Superior temporal gyrus (tissue), 1 donor: Measurements from ENCODE around the gene POLR2M.

Source experiments
- DNase-seq: peaks from one replicate; pipeline ENCODE4 v3.0.0-alpha.2; 2016; ENCODE audit errors: extremely low spot score

Gene POLR2M

GRCh38 chr15:57691082-57691481 lies 15.4 kb upstream of the POLR2M start:
- DNase-seq = no peak

- DNase-seq = no peak
Observed at GRCh38 chr15:57692709-57693108, 13.8 kb upstream of the POLR2M start.

DNA sequence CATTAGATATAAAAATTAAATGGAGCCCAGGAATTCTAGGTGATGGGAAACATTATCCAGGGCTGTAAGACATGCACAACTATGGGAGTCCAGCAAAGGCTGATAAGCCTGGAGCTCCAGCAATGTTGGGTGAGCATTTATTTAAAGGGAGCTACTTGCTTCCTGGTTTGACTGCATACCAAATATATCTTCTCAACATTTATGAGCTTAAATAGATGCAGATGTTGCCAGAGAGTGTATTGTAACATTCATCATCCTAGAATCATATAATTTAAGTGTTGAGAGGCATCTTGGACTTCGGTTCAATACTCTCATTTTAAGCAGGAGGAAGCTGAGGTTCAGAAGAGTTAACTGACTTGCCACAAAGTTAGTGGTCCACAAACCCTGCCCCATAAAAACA lies 12.2 kb upstream of the POLR2M start:
- no peak for DNase-seq

DNA sequence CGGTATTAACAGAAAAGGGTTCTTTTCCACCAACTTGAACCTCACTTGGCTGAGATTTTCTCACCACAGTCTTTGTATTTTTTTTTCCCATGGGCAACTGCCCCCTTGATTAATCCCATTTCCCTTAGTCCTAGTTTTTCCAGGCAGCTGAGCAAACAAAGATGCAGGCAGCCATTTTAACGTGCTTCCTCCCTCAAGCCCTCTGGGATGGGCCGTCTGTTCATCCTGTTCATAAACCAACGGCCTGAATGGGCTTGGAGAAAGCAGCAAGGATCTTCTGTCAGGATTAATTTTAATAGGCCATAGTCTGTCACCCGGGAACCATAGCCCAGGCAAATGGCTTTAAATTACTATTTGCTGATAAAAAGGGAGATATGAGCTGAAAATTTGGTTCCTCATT lies 10.4 kb upstream of the POLR2M start:
- no peak for DNase-seq

DNA sequence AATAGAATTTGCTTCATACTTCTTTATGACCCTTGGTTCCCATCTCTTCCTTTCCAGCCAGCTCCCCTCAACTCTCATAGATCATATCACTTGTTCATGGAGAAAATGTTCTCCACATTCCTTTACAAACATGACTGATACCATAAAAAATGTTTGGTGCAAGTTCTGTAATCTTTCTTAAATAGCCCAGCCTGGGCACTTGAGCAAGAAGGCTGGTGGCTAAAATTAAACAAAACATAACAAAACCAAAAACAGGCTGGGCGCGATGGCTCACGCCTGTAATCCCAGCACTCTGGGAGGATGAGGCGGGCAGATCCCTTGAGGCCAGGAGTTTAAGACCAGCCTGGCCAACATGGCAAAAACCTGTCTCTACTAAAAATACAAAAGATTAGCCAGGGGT lies 8.9 kb upstream of the POLR2M start:
- no peak for DNase-seq

DNA sequence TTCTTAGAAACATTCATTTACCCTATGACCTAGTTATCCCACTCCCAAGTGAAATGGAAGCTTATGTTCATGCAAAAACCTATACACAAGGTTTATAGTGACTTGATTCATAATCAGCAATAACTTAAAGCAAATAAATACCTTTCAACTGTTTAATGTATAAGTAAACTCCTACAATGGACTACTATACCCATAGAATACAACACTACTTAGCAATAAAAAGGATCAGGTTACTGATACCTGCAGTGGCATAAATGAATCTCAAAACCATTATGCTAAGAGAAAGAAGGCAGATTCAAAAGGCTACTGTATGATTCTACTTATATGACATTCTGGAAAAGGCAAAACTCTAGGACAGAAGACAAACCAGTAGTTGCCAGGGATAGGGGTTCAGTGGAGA lies 8.3 kb upstream of the POLR2M start:
- no peak for DNase-seq

- DNase-seq = no peak
Observed at GRCh38 chr15:57698991-57699390, 7.5 kb upstream of the POLR2M start.

- DNase-seq = no peak
Observed at GRCh38 chr15:57703387-57703786, 3.1 kb upstream of the POLR2M start.

DNA sequence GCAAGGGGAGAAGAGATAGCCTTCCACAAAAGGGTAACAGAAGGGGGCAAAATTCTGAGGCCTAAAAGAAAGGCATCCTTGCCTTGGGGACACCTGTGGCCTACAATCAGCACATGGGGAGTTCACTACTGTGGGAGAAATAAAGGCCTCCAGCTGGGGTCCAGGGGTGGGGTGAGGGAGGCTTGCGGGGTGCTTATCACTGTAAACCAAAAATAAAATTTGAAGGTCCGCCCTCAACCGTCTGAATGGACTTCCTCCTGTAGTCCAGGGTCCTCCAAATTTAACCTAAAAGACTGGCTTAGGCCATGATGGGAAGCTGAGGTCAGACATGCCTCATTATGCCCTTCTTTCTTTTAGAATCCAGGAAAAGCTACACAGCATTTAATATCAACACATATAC lies 2.1 kb upstream of the POLR2M start:
- DNase-seq = no peak

DNA sequence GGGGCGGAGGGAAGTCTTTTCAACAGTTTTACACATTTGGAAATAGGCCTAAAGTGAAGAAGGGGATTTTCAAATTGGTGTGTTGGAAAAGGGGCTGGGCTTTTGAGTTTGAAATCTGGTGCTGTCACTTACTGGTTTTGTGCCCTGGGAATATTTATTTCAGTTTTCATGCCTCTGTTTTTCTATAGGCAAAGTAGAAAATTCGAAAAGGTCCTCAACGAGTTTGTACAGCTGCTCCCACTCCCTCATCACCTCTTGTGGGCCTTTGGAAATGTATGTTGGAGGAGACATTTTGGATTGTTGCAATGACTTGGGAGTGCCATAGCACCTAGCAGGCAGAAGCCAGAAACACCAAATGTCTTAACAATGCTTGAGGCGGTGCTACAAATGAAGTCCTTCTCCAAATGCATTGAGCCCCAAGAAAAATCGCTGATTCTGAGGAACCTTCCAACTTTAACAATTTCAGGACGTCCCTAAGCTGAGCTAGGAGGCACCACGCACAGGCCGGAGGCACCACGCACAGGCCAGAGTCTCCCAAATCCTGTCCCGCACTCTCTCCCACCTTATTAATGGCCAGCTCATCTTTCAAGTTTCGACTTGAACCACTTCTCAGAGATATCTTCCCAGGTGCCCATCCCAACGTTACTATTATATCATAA lies 639 bp upstream of the POLR2M start:
- no peak for DNase-seq

DNA sequence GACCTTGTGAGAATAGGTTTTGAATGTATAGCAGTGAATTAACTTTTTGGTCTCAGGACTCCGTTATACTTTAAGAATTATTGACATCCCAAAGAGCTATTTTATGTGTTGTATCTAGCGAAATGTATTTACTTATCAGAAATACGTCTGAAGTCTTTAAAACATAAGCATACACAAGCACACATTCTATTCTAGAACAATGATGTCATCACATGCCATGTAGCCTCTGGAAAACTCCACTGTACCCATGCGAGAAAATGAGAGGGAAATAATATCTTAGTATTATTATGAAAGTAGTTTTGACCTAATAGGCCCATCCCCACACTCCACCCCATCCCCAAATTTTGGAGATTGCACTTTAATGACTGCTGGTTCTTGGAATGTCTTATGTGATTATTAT lies 1.5 kb downstream of the POLR2M start:
- peak; percentile 15 for DNase-seq

- DNase-seq = no peak
Observed at GRCh38 chr15:57718309-57718708, 11.8 kb downstream of the POLR2M start.

- DNase-seq = no peak
Observed at GRCh38 chr15:57720867-57721266, 14.4 kb downstream of the POLR2M start.

DNA sequence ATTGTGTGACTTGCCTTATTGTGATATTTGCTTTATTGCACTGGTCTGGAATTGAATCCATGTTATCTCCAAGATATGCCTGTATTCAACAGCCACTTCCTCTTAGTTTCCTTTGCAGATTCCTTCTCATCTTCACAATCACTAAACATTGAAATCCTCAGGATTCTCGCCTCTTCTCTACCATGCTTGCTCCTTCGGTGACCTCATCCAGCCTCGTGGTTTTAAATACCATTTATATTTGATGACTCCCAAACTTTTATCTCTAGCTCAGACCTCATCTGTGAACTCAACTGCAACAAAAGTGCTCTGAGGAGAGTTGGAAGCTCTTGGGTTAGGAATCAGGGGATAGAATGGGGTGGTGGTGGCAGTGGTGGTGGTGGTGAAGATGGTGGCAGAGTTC lies 19.9 kb downstream of the POLR2M start:
- DNase-seq = no peak

GRCh38 chr15:57727031-57727430 lies 20.5 kb downstream of the POLR2M start:
- no peak for DNase-seq

DNA sequence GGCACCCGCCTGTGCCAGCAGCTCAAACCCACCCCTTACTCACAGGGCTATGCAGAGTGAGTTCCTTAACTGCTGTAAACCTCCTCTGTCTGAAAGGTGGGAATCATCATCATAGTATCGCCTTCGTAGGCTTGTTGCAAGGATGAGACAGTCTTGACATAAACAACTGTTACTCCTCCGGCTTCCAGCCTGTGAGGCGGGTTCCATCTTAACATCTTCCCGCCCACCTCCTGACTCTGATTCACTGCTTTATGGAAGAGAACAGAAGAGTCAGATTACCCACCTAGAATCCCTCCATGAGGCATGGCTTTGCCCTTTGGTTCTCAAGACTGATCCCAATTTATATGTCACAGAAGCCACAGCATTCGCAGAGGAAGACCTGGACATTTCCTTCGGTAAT lies 21.9 kb downstream of the POLR2M start:
- no peak for DNase-seq

GRCh38 chr15:57730876-57731275 lies 24.4 kb downstream of the POLR2M start:
- no peak for DNase-seq

DNA sequence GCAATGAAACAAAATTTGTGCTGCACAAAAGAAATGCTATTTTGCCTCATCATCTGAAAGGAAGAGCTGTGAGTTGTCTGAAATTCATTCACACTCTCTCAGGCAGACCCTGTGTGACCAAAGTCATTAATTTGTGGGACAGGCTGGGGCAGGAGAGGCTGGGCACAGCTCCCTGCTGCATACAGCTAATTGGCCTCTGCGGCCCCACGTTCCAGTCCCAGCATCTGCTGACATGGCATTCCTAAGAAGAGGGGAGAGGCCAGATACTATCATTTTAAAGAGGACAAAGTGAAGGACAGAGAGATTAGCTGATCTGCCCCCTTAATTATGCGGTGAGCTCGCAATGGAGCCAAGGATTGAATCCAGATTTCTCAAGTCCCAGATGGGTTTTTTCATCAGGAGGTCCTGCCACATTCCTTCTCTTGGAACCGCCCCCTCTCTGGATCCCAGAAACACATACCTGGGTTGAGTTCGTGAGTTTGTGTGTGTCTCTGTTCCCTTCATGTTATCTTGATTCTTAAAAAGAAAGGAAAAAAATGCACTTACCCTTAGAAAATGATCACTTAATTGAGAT lies 25.1 kb downstream of the POLR2M start:
- no peak for DNase-seq

DNA sequence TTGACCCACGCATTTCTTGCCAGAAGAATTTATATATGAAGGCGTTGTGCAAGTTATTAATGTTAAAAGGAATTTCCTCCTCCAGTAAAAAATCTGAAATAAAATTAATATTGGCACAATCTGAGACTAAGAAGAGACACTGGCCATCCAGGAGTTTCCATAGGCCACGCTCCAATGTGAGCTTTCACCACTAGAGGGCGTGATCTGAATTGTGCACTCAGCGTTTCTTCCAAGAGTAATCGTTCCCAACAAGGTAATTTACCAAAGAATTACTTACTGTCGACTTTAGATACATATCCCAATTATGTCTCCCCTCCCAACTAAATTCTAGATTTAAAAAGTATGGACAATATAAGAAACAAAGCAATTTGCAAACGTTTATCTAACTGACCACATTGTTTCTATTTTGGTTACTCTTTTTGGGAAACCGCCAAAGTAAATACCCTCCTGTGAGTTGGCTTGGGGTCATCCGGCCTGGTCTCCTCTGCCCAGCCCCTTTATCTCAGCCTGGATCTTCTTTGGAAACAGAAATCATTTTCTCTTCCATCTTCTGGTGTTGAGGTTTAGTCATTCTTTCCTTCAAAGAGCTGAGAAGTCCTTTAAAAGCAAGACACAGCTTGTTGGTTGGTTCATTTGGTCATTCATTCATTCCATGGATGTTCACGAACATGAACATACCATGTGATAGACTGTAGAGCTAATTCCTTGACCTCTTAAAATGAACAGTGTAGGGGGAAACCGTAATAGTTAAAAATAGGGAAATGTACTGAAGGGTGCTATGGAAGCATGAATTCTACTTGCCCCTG lies 26.2 kb downstream of the POLR2M start:
- peak; percentile 88 for DNase-seq

GRCh38 chr15:57734860-57735259 lies 28.3 kb downstream of the POLR2M start:
- DNase-seq = no peak

DNA sequence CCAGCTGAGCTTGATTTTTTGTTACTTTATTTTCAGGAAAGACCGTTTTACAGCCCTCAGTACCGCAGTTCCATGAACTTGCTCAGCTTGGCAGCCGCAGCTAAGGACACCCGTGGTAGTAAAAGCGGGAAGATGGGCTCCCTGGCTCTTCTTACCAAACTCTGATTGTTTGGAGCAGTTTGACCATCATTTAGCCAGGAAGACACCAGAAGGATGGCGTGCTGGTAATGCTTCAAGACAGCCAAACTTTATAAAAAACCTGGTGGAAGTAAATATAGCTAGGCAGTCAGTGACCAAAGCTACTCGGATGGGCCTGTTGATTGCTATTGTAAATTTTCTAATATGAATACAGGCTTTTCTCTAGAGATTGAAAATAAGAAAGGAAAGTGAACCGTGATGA lies 28.9 kb downstream of the POLR2M start:
- DNase-seq = no peak

- DNase-seq = no peak
Observed at GRCh38 chr15:57735891-57736290, 29.4 kb downstream of the POLR2M start.

- DNase-seq = no peak
Observed at GRCh38 chr15:57736591-57736990, 30.1 kb downstream of the POLR2M start.
